K562 (cell line): ENCODE results near the gene ITPRIPL2. TPM values are rescaled to one million over a fixed set of nuclear protein-coding genes. Genes with fewer than 3 reads are reported as not detected.

Source experiments
- BHLHE40 ChIP-seq: IDR thresholded peaks from 2 replicates; pipeline ENCODE4 v1.6.1; 2011; ENCODE audit warnings: low read length, improper control_type of control experiment
- EP400 ChIP-seq: fragments of 450-650 bp; IDR thresholded peaks from 2 replicates; pipeline ENCODE4 v1.6.1; 2017; ENCODE audit warnings: antibody characterized with exemption, mild to moderate bottlenecking, moderate library complexity
- FOXK2 ChIP-seq, 2 experiments: fragments of 450-650 bp; IDR thresholded peaks in 1 of 2; conservative IDR thresholded peaks in 1 of 2; 2 replicates each; pipeline ENCODE4 v1.6.1; 2016; ENCODE audit warnings: low read depth in 2 of 2, mild to moderate bottlenecking in 1 of 2
- HNRNPL ChIP-seq: fragments of 200-400 bp; formaldehyde crosslinking; IDR thresholded peaks from 2 replicates; pipeline ENCODE4 v1.6.1; 2017; ENCODE audit warnings: low read depth, mild to moderate bottlenecking, low read length
- HOMEZ ChIP-seq: fragments of 250-450 bp; sonication (Bioruptor Pico); IDR thresholded peaks from 2 replicates; pipeline ENCODE4 v1.4.0; 2020; ENCODE audit warnings: mild to moderate bottlenecking, moderate library complexity
- ILK ChIP-seq: fragments of 450-650 bp; IDR thresholded peaks from 2 replicates; pipeline ENCODE4 v1.6.1; 2016; ENCODE audit warnings: missing genetic modification characterization, low read depth, mild to moderate bottlenecking, missing compliant biosample characterization, moderate library complexity, borderline replicate concordance
- RAD21 ChIP-seq, 2 experiments: fragments of 250-450 bp in 1 of 2; fragments of 450-650 bp in 1 of 2; sonication (Bioruptor Pico) in 1 of 2; formaldehyde crosslinking in 1 of 2; IDR thresholded peaks in 1 of 2; conservative IDR thresholded peaks in 1 of 2; 2 replicates each; pipeline versions ENCODE4 v1.4.0 to v1.8.0; 2020 to 2022; ENCODE audit warnings: mild to moderate bottlenecking in 2 of 2, moderate library complexity in 1 of 2
- RAD51 ChIP-seq: fragments of 450-650 bp; IDR thresholded peaks from 2 replicates; pipeline ENCODE4 v1.7.1; 2016; ENCODE audit warnings: low read depth, mild to moderate bottlenecking, borderline replicate concordance
- SLC30A9 ChIP-seq: fragments of 250-450 bp; sonication (Bioruptor Pico); IDR thresholded peaks from 2 replicates; pipeline ENCODE4 v1.8.0; 2022; ENCODE audit warnings: mild to moderate bottlenecking, moderate library complexity
- TAL1 ChIP-seq: fragments of 450-650 bp; IDR thresholded peaks from 2 replicates; pipeline ENCODE4 v1.6.1; 2016; ENCODE audit warnings: mild to moderate bottlenecking
- TEAD1 ChIP-seq, 2 experiments: fragments of 450-650 bp in 1 of 2; sonication (generic) in 1 of 2; formaldehyde crosslinking; IDR thresholded peaks; 2 replicates each; pipeline versions ENCODE4 v1.4.0 to v1.8.0; 2020 to 2022; ENCODE audit warnings: mild to moderate bottlenecking in 2 of 2, missing genetic modification reagents in 1 of 2
- ZBTB5 ChIP-seq: fragments of 450-650 bp; IDR thresholded peaks from 2 replicates; pipeline ENCODE4 v1.6.1; 2017; ENCODE audit warnings: antibody characterized with exemption
- ZNF121 ChIP-seq: sonication (generic); formaldehyde crosslinking; conservative IDR thresholded peaks from 2 replicates; pipeline ENCODE4 v1.8.0; 2022; ENCODE audit warnings: missing genetic modification reagents
- ZNF324 ChIP-seq: fragments of 250-450 bp; sonication (Bioruptor Pico); IDR thresholded peaks from 2 replicates; pipeline ENCODE4 v1.4.0; 2020; ENCODE audit warnings: mild to moderate bottlenecking
- ZNF57 ChIP-seq: fragments of 450-650 bp; formaldehyde crosslinking; IDR thresholded peaks from 2 replicates; pipeline ENCODE4 v1.4.0; 2020; ENCODE audit warnings: mild to moderate bottlenecking, moderate library complexity
- polyA plus RNA-seq, 8 experiments: library from polyadenylated mRNA; depleted of rRNA in 4 of 8; stranded (reverse) in 5 of 8; unstranded in 3 of 8; fragments of >200 nt; fragmentation: Nextera tagmentation in 2 of 8; fragmentation: Illumina TruSeq in 1 of 8; extraction: Ambion mirVana in 2 of 8; extraction: Trizol in 1 of 8; gene quantifications; 2 replicates each; pipeline versions ENCODE4 v1.2.1 to v1.2.3, GENCODE V29; 2011 to 2014; ENCODE audit warnings: inconsistent platforms in 1 of 8, missing spikeins in 1 of 8
- total RNA-seq, 7 experiments: library from RNA; depleted of rRNA in 6 of 7; stranded (reverse); fragments of >200 nt in 6 of 7; fragmentation: Illumina TruSeq in 2 of 7; extraction: Trizol in 2 of 7; gene quantifications; 2 replicates each; pipeline versions ENCODE4 v1.2.1 to v1.2.3, GENCODE V29; 2011 to 2021; ENCODE audit warnings: low replicate concordance in 1 of 7
- TF ChIP-seq, protein P1 (sequence below): sonication (generic); formaldehyde crosslinking; IDR thresholded peaks from 2 replicates; pipeline ENCODE4 v1.8.0; 2022; ENCODE audit warnings: mild to moderate bottlenecking, missing genetic modification reagents
- TF ChIP-seq, protein P2 (sequence below), 2 experiments: fragments of 450-650 bp; conservative IDR thresholded peaks; 2 replicates each; pipeline ENCODE4 v1.6.1; 2017; ENCODE audit warnings: mild to moderate bottlenecking in 2 of 2, moderate library complexity in 2 of 2

ITPRIPL2 gene
- total and polyA plus RNA-seq, 9 of the 15 experiments (the other 6 are each of a cell fraction or from before 2014, with no cell fraction given) = 0.04 to 2.2 (median 0.58) TPM

- peak; percentile 20 to 58; a peak in 1 of 4 replicates for TF ChIP-seq FOXK2 (conservative IDR thresholded peaks at IDR 0.05 in 1 of 2, IDR thresholded peaks at IDR 0.05 in 1 of 2; ENCODE audit: low read depth in 2 of 2)
- TF ChIP-seq ILK (tag) = no peak
- TF ChIP-seq ZNF324 = no peak
- TF ChIP-seq ZNF57 (CRISPR knock-in tag) = no peak
- no peak for TF ChIP-seq TAL1
- no peak for TF ChIP-seq BHLHE40
- peak in 1 of 2 experiments; percentile 13; a peak in 2 of 4 replicates for TF ChIP-seq RAD21 (CRISPR knock-in tag; conservative IDR thresholded peaks at IDR 0.05 in 1 of 2, IDR thresholded peaks at IDR 0.05 in 1 of 2)
- TF ChIP-seq, protein P1, sequence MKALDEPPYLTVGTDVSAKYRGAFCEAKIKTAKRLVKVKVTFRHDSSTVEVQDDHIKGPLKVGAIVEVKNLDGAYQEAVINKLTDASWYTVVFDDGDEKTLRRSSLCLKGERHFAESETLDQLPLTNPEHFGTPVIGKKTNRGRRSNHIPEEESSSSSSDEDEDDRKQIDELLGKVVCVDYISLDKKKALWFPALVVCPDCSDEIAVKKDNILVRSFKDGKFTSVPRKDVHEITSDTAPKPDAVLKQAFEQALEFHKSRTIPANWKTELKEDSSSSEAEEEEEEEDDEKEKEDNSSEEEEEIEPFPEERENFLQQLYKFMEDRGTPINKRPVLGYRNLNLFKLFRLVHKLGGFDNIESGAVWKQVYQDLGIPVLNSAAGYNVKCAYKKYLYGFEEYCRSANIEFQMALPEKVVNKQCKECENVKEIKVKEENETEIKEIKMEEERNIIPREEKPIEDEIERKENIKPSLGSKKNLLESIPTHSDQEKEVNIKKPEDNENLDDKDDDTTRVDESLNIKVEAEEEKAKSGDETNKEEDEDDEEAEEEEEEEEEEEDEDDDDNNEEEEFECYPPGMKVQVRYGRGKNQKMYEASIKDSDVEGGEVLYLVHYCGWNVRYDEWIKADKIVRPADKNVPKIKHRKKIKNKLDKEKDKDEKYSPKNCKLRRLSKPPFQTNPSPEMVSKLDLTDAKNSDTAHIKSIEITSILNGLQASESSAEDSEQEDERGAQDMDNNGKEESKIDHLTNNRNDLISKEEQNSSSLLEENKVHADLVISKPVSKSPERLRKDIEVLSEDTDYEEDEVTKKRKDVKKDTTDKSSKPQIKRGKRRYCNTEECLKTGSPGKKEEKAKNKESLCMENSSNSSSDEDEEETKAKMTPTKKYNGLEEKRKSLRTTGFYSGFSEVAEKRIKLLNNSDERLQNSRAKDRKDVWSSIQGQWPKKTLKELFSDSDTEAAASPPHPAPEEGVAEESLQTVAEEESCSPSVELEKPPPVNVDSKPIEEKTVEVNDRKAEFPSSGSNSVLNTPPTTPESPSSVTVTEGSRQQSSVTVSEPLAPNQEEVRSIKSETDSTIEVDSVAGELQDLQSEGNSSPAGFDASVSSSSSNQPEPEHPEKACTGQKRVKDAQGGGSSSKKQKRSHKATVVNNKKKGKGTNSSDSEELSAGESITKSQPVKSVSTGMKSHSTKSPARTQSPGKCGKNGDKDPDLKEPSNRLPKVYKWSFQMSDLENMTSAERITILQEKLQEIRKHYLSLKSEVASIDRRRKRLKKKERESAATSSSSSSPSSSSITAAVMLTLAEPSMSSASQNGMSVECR = 0 out of 2 replicates have a peak, but pooled peaks have one; percentile 19
- TF ChIP-seq ZBTB5 = no peak
- no peak for TF ChIP-seq SLC30A9 (CRISPR knock-in tag)
- no peak for TF ChIP-seq TEAD1 (CRISPR knock-in tag; IDR thresholded peaks at IDR 0.05)
- TF ChIP-seq EP400 = peak; percentile 68
- TF ChIP-seq, protein P2, sequence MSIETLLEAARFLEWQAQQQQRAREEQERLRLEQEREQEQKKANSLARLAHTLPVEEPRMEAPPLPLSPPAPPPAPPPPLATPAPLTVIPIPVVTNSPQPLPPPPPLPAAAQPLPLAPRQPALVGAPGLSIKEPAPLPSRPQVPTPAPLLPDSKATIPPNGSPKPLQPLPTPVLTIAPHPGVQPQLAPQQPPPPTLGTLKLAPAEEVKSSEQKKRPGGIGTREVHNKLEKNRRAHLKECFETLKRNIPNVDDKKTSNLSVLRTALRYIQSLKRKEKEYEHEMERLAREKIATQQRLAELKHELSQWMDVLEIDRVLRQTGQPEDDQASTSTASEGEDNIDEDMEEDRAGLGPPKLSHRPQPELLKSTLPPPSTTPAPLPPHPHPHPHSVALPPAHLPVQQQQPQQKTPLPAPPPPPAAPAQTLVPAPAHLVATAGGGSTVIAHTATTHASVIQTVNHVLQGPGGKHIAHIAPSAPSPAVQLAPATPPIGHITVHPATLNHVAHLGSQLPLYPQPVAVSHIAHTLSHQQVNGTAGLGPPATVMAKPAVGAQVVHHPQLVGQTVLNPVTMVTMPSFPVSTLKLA (conservative IDR thresholded peaks at IDR 0.05) = peak; percentile 46 to 77; a peak in 2 of 4 replicates
- TF ChIP-seq HOMEZ (CRISPR knock-in tag) = no peak
- peak; percentile 45 for TF ChIP-seq RAD51
- TF ChIP-seq ZNF121 (CRISPR knock-in tag) = peak; percentile 71
- TF ChIP-seq HNRNPL = no peak
Measured at GRCh38 chr16:19094542-19095365, 19.0 kb upstream of the ITPRIPL2 start (continued).
